Esophagus squamous epithelium (tissue), 4 donors: ENCODE results near the gene FCHSD1.

Experiments used
- CTCF ChIP-seq, 6 experiments: fragments of 450-650 bp in 4 of 6; fragments of 200-600 bp in 2 of 6; sonication (generic) in 2 of 6; IDR thresholded peaks; one replicate each; pipeline ENCODE4 v1.5.1; 2016 to 2019; ENCODE audit warnings: antibody characterized with exemption in 6 of 6, mild to moderate bottlenecking in 4 of 6, moderate library complexity in 4 of 6
- POLR2A ChIP-seq, 4 donors: fragments of 450-650 bp; IDR thresholded peaks; one replicate each; pipeline ENCODE4 v1.6.1; 2017; ENCODE audit warnings: antibody characterized with exemption in 4 of 4, mild to moderate bottlenecking in 4 of 4, moderate library complexity in 3 of 4

DNA sequence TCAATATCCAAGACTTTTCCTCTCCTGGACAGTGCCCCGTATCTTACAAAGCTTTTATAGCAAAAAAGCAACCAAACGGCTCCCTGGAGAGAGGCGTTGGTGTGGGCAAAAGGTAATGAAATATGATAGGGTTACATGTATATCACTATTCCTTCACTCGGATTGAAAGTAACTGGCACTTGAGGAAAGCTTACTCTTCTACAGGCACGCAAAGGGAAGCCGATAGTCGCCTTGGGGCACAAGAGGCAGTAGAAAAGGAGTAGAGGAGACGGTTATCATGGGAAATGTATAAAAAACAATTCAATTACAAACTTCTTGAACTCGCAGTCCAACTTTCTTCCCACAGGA is 33.6 kb downstream of the FCHSD1 start:
- TF ChIP-seq CTCF (IDR thresholded peaks at IDR 0.05) (no peak), POLR2A (IDR thresholded peaks at IDR 0.05) (no peak)
